H9 (cell line): ENCODE data around the gene HCK. TPM values are rescaled to one million over a fixed set of nuclear protein-coding genes. Genes with fewer than 3 reads are reported as not detected.

Experiments
- DNase-seq: peaks from one replicate; pipeline ENCODE4 v3.0.0-alpha.2; 2017
- H2AFZ ChIP-seq: one replicate; pipeline ENCODE4 v1.6.1; 2013; ENCODE audit warnings: mild to moderate bottlenecking, low read length, control low read depth, moderate library complexity
- H2AK5ac ChIP-seq: 2 replicates; pipeline ENCODE4 v1.6.1; 2013; ENCODE audit warnings: low read length, control low read depth, mixed read lengths; ENCODE audit not compliant: insufficient read length
- H2BK120ac ChIP-seq: one replicate; pipeline ENCODE4 v1.6.1; 2013; ENCODE audit warnings: low read depth, mild to moderate bottlenecking, low read length, control low read depth, inconsistent platforms; ENCODE audit not compliant: poor library complexity, severe bottlenecking
- H2BK12ac ChIP-seq: 2 replicates; pipeline ENCODE4 v1.6.1; 2013; ENCODE audit warnings: low read length, control low read depth, mixed read lengths, low read depth; ENCODE audit not compliant: insufficient read length
- H2BK15ac ChIP-seq: 2 replicates; pipeline ENCODE4 v1.6.1; 2013; ENCODE audit warnings: low read depth, low read length, control low read depth
- H2BK20ac ChIP-seq: one replicate; pipeline ENCODE4 v1.6.1; 2013; ENCODE audit warnings: low read depth, mild to moderate bottlenecking, low read length, control low read depth, inconsistent platforms; ENCODE audit not compliant: poor library complexity, severe bottlenecking
- H2BK5ac ChIP-seq: 2 replicates; pipeline ENCODE4 v1.6.1; 2013; ENCODE audit warnings: low read length, control low read depth, mixed read lengths; ENCODE audit not compliant: insufficient read length
- H3K14ac ChIP-seq: 2 replicates; pipeline ENCODE4 v1.6.1; 2013; ENCODE audit warnings: low read length, control low read depth; ENCODE audit not compliant: insufficient read depth
- H3K18ac ChIP-seq: 2 replicates; pipeline ENCODE4 v1.6.1; 2013; ENCODE audit warnings: low read depth, mild to moderate bottlenecking, mixed read lengths, low read length, control low read depth; ENCODE audit not compliant: insufficient read length
- H3K23ac ChIP-seq: 2 replicates; pipeline ENCODE4 v1.6.1; 2013; ENCODE audit warnings: low read length, control low read depth, mixed read lengths, low read depth; ENCODE audit not compliant: insufficient read length
- H3K23me2 ChIP-seq: 2 replicates; pipeline ENCODE4 v1.6.1; 2013; ENCODE audit warnings: low read depth, mild to moderate bottlenecking, mixed read lengths, low read length, control low read depth; ENCODE audit not compliant: insufficient read length, poor library complexity, severe bottlenecking
- H3K27ac ChIP-seq: 2 replicates; pipeline ENCODE4 v1.5.1; 2013; ENCODE audit warnings: low read length, control low read depth, mixed read lengths, low read depth; ENCODE audit not compliant: insufficient read length
- H3K27me3 ChIP-seq: 2 replicates; pipeline ENCODE4 v1.6.1; 2013; ENCODE audit warnings: low read length, control low read depth, inconsistent platforms; ENCODE audit not compliant: insufficient read depth
- H3K4ac ChIP-seq: 2 replicates; pipeline ENCODE4 v1.6.1; 2013; ENCODE audit warnings: low read depth, mild to moderate bottlenecking, control low read depth, inconsistent platforms, low read length, moderate library complexity
- H3K4me1 ChIP-seq: 2 replicates; pipeline ENCODE4 v1.6.1; 2013; ENCODE audit warnings: low read length, control low read depth, inconsistent platforms; ENCODE audit not compliant: insufficient read depth
- H3K4me2 ChIP-seq: 2 replicates; pipeline ENCODE4 v1.6.1; 2013; ENCODE audit warnings: low read length, control low read depth, mixed read lengths; ENCODE audit not compliant: insufficient read length, insufficient read depth
- H3K56ac ChIP-seq: 2 replicates; pipeline ENCODE4 v1.6.1; 2013; ENCODE audit warnings: low read depth, mild to moderate bottlenecking, mixed read lengths, low read length, control low read depth; ENCODE audit not compliant: insufficient read length
- H3K79me1 ChIP-seq: 2 replicates; pipeline ENCODE4 v1.6.1; 2013; ENCODE audit warnings: low read depth, mild to moderate bottlenecking, moderate library complexity, low read length, control low read depth, inconsistent platforms; ENCODE audit not compliant: insufficient read depth, poor library complexity, severe bottlenecking
- H3K79me2 ChIP-seq: 2 replicates; pipeline ENCODE4 v1.6.1; 2013; ENCODE audit warnings: low read length, control low read depth, inconsistent platforms; ENCODE audit not compliant: insufficient read depth
- H3K9ac ChIP-seq: 2 replicates; pipeline ENCODE4 v1.6.1; 2013; ENCODE audit warnings: low read length, control low read depth, mixed read lengths; ENCODE audit not compliant: insufficient read length; ENCODE audit errors: extremely low read depth
- H3K9me3 ChIP-seq: one replicate; pipeline ENCODE4 v1.6.1; 2013; ENCODE audit warnings: low read depth, low read length, inconsistent platforms; ENCODE audit not compliant: control insufficient read depth
- H3T11ph ChIP-seq: one replicate; pipeline ENCODE4 v1.6.1; 2013; ENCODE audit warnings: mild to moderate bottlenecking, low read length, control low read depth, inconsistent platforms
- H4K20me1 ChIP-seq: one replicate; pipeline ENCODE4 v1.6.1; 2013; ENCODE audit not compliant: control insufficient read depth, insufficient read length, insufficient read depth
- H4K5ac ChIP-seq: 2 replicates; pipeline ENCODE4 v1.6.1; 2013; ENCODE audit warnings: low read depth, mild to moderate bottlenecking, mixed read lengths, low read length, control low read depth; ENCODE audit not compliant: insufficient read length
- H4K8ac ChIP-seq: replicated peaks from 2 replicates; pipeline ENCODE4 v1.6.1; 2013; ENCODE audit warnings: low read length, control low read depth, mixed read lengths, low read depth; ENCODE audit not compliant: insufficient read length
- H4K91ac ChIP-seq: 2 replicates; pipeline ENCODE4 v1.6.1; 2013; ENCODE audit warnings: low read depth, mild to moderate bottlenecking, moderate library complexity, mixed read lengths, low read length, control low read depth; ENCODE audit not compliant: insufficient read length
- H3K27ac Mint-ChIP-seq, 3 experiments: 2 replicates in 2 of 3; 3 replicates in 1 of 3; pipeline ENCODE4 v1.8.0; 2020 to 2021; ENCODE audit warnings: mixed read lengths in 3 of 3, mild to moderate bottlenecking in 1 of 3, moderate library complexity in 1 of 3
- H3K27me3 Mint-ChIP-seq: 2 replicates; pipeline ENCODE4 v1.8.0; 2021; ENCODE audit warnings: low read depth, mild to moderate bottlenecking, moderate library complexity, mixed read lengths
- H3K36me3 Mint-ChIP-seq, 3 experiments: 2 replicates in 2 of 3; 3 replicates in 1 of 3; pipeline ENCODE4 v1.8.0; 2020 to 2021; ENCODE audit warnings: low read depth in 3 of 3, mixed read lengths in 3 of 3; ENCODE audit not compliant: insufficient read depth in 1 of 3
- H3K4me1 Mint-ChIP-seq, 2 experiments: 2 replicates each; pipeline ENCODE4 v1.8.0; 2020; ENCODE audit warnings: mixed read lengths in 2 of 2
- H3K4me3 Mint-ChIP-seq, 2 experiments: 2 replicates in 1 of 2; 3 replicates in 1 of 2; pipeline ENCODE4 v1.8.0; 2020 to 2021; ENCODE audit warnings: mild to moderate bottlenecking in 2 of 2, mixed read lengths in 2 of 2, moderate library complexity in 1 of 2
- H3K9me3 Mint-ChIP-seq, 2 experiments: 2 replicates in 1 of 2; 3 replicates in 1 of 2; pipeline ENCODE4 v1.8.0; 2020; ENCODE audit warnings: mild to moderate bottlenecking in 2 of 2, mixed read lengths in 2 of 2, moderate library complexity in 1 of 2
- WGBS: extraction: QIAGEN DNeasy Blood & Tissue Kit; methylation state at CpG from one replicate; pipeline ENCODE4 v1.1.7; 2013; ENCODE audit warnings: missing lambda C conversion rate, low lambda C conversion rate, mixed read lengths; ENCODE audit not compliant: insufficient read length; ENCODE audit errors: extremely low coverage; 5-methylcytosine and 5-hydroxymethylcytosine counted together
- total RNA-seq: library from RNA; stranded (reverse); gene quantifications from 2 replicates; pipeline ENCODE4 v1.2.1, GENCODE V29; 2021
- TF ChIP-seq, protein P1 (sequence below): fragments of 200-600 bp; sonication (generic); conservative IDR thresholded peaks from 3 replicates; pipeline ENCODE4 v1.8.0; 2021; ENCODE audit warnings: antibody characterized with exemption, mild to moderate bottlenecking

HCK gene
- total RNA-seq, 1 experiment from 2014 or later, result 1.7 TPM

DNA sequence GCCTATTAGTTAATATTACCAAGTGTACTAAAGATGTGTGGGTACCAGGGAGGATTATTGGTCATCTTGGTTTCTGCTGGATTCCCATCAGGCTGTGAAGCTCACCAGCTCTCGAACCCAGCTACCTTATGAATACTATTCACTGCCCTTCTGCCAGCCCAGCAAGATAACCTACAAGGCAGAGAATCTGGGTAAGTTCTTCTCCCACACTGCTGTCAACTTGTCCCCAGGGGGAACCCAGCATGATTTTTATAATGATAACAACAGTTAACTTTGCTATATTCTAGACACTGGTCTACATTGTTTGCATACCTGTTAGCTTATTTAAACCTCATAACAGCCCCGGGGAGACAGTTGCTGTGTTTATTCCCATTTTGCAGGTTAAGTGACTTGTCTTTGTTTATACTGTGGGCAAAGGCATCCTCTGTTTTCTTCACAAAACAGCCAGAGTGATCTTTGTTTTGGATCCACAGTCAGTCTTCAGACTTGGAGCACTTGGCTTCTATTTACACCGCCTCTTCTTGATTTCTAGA is 84.0 kb downstream of the HCK start:
- no peak overlapping the region for H2BK120ac ChIP-seq
- H3K36me3 Mint-ChIP-seq, result peaks cover 13 to 48% (median 34%) of the 10 kb centered on the region in 3 experiments; a peak in 6 of 7 replicates
- no peak overlapping the region for H4K5ac ChIP-seq
- no peak overlapping the region for H3K4me3 Mint-ChIP-seq
- H3K27me3 Mint-ChIP-seq, result no peaks in the 10 kb centered on the region
- H3K27ac ChIP-seq, result no peak overlapping the region
- no peak overlapping the region for H3K9ac ChIP-seq
- no peak overlapping the region for H3K56ac ChIP-seq
- H2AK5ac ChIP-seq, result no peak overlapping the region
- no peaks in the 10 kb centered on the region for H3K4me1 ChIP-seq
- no peak overlapping the region for H3K27ac Mint-ChIP-seq
- H3K4ac ChIP-seq, result no peak overlapping the region
- no peak overlapping the region for H4K8ac ChIP-seq
- H2BK20ac ChIP-seq, result no peak overlapping the region
- H3K79me1 ChIP-seq, result peaks cover 3% of the 10 kb centered on the region
- no peak overlapping the region for H2BK5ac ChIP-seq
- WGBS, result no CpG with 5 or more reads among the region's 3 CpGs
- H3K9me3 ChIP-seq, result no peaks in the 10 kb centered on the region
- H2BK15ac ChIP-seq, result no peak overlapping the region
- H3K18ac ChIP-seq, result no peak overlapping the region
- 0 out of 4 replicates have a peak, but pooled peaks cover 0 to 3% of the 10 kb centered on the region in 2 experiments for H3K4me1 Mint-ChIP-seq
- H3K79me2 ChIP-seq, result no peaks in the 10 kb centered on the region; the same call in 1 of the 2 replicates
- DNase-seq, result no peak
- no peak overlapping the region for H2BK12ac ChIP-seq
- H4K91ac ChIP-seq, result no peak overlapping the region
- no peak overlapping the region for H3K4me2 ChIP-seq
- no peak overlapping the region for H3T11ph ChIP-seq
- H3K14ac ChIP-seq, result no peak overlapping the region
- no peaks in the 10 kb centered on the region for H3K9me3 Mint-ChIP-seq
- TF ChIP-seq, protein P1, sequence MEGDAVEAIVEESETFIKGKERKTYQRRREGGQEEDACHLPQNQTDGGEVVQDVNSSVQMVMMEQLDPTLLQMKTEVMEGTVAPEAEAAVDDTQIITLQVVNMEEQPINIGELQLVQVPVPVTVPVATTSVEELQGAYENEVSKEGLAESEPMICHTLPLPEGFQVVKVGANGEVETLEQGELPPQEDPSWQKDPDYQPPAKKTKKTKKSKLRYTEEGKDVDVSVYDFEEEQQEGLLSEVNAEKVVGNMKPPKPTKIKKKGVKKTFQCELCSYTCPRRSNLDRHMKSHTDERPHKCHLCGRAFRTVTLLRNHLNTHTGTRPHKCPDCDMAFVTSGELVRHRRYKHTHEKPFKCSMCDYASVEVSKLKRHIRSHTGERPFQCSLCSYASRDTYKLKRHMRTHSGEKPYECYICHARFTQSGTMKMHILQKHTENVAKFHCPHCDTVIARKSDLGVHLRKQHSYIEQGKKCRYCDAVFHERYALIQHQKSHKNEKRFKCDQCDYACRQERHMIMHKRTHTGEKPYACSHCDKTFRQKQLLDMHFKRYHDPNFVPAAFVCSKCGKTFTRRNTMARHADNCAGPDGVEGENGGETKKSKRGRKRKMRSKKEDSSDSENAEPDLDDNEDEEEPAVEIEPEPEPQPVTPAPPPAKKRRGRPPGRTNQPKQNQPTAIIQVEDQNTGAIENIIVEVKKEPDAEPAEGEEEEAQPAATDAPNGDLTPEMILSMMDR, result no peak
- no peak overlapping the region for H2AFZ ChIP-seq
- H3K23me2 ChIP-seq, result no peaks in the 10 kb centered on the region
- H3K23ac ChIP-seq, result no peak overlapping the region
- no peaks in the 10 kb centered on the region for H4K20me1 ChIP-seq
- H3K27me3 ChIP-seq, result no peaks in the 10 kb centered on the region
